Endodermal cell (in vitro differentiated cells): Measurements from ENCODE around the gene TIA1. TPM values are rescaled to one million over a fixed set of nuclear protein-coding genes. Genes with fewer than 3 reads are reported as not detected.

ENCODE experiments used
- DNase-seq: peaks from one replicate; pipeline ENCODE4 v3.0.0-alpha.2; 2017
- H3K27ac ChIP-seq: 2 replicates; pipeline ENCODE4 v1.5.1; 2013; ENCODE audit warnings: mild to moderate bottlenecking, low read depth, low read length, moderate library complexity
- H3K27me3 ChIP-seq: 2 replicates; pipeline ENCODE4 v1.6.1; 2013; ENCODE audit warnings: mild to moderate bottlenecking, low read length, moderate library complexity; ENCODE audit not compliant: insufficient read depth, control insufficient read depth, poor library complexity, severe bottlenecking
- H3K36me3 ChIP-seq: 2 replicates; pipeline ENCODE4 v1.7.0; 2013; ENCODE audit warnings: mild to moderate bottlenecking, low read length, moderate library complexity; ENCODE audit not compliant: control insufficient read depth, insufficient read depth
- H3K4me1 ChIP-seq: one replicate; pipeline ENCODE4 v1.7.0; 2013; ENCODE audit warnings: low read length; ENCODE audit not compliant: control insufficient read depth, insufficient read depth
- H3K4me3 ChIP-seq: 2 replicates; pipeline ENCODE4 v1.5.1; 2013; ENCODE audit warnings: mild to moderate bottlenecking, low read length, moderate library complexity
- H3K9ac ChIP-seq: 2 replicates; pipeline ENCODE4 v1.6.1; 2013; ENCODE audit warnings: mild to moderate bottlenecking, low read length, moderate library complexity; ENCODE audit not compliant: poor library complexity, severe bottlenecking; ENCODE audit errors: extremely low read depth
- H3K9me3 ChIP-seq: 2 replicates; pipeline ENCODE4 v1.6.1; 2013; ENCODE audit warnings: mild to moderate bottlenecking, low read length, moderate library complexity; ENCODE audit not compliant: control insufficient read depth
- H3K27ac Mint-ChIP-seq: 2 replicates; pipeline ENCODE4 v1.8.0; 2020; ENCODE audit warnings: mixed read lengths
- H3K27me3 Mint-ChIP-seq: 2 replicates; pipeline ENCODE4 v1.8.0; 2021; ENCODE audit warnings: mild to moderate bottlenecking, mixed read lengths; ENCODE audit not compliant: insufficient read depth
- H3K36me3 Mint-ChIP-seq: 2 replicates; pipeline ENCODE4 v1.8.0; 2020; ENCODE audit warnings: low read depth, mixed read lengths
- H3K4me1 Mint-ChIP-seq: 2 replicates; pipeline ENCODE4 v1.8.0; 2020; ENCODE audit warnings: mixed read lengths
- H3K4me3 Mint-ChIP-seq: 2 replicates; pipeline ENCODE4 v1.8.0; 2020; ENCODE audit warnings: mild to moderate bottlenecking, moderate library complexity, mixed read lengths
- H3K9me3 Mint-ChIP-seq: 2 replicates; pipeline ENCODE4 v1.8.0; 2020; ENCODE audit warnings: mild to moderate bottlenecking, mixed read lengths
- WGBS, 2 experiments: methylation state at CpG; one replicate each; pipeline versions ENCODE4 v1.1.5 to v1.1.7; 2013; ENCODE audit warnings: missing lambda C conversion rate in 2 of 2, mixed read lengths in 1 of 2; ENCODE audit not compliant: insufficient coverage in 1 of 2, insufficient read length in 1 of 2; 5-methylcytosine and 5-hydroxymethylcytosine counted together
- total RNA-seq, 2 donors: library from RNA; stranded (reverse); fragmentation: NEBNext Ultra II Directional in 1 of 2; extraction: Animal tissue kit (Norgen Biotek cat#: 25700) in 1 of 2; gene quantifications; 2 replicates in 1 of 2; 3 replicates in 1 of 2; pipeline ENCODE4 v1.2.1, GENCODE V29; 2021
- TF ChIP-seq, protein P1 (sequence below): fragments of 200-600 bp; sonication (generic); conservative IDR thresholded peaks from 2 replicates; pipeline ENCODE4 v1.5.0; 2021; ENCODE audit warnings: antibody characterized with exemption, mild to moderate bottlenecking

TIA1 gene
- total RNA-seq, 2 donors from 2014 or later = 217 to 256 TPM

- Mint-ChIP-seq H3K36me3 (peaks cover 3% of the 10 kb centered on the region), H3K27ac (no peak overlapping the region), H3K27me3 (no peaks in the 10 kb centered on the region), H3K4me3 (no peak overlapping the region), H3K9me3 (no peaks in the 10 kb centered on the region), H3K4me1 (no peaks in the 10 kb centered on the region)
- no peak for DNase-seq
- 95% methylated on average over 2 to 8 of the region's 8 CpGs for WGBS, 2 experiments
- TF ChIP-seq, protein P1, sequence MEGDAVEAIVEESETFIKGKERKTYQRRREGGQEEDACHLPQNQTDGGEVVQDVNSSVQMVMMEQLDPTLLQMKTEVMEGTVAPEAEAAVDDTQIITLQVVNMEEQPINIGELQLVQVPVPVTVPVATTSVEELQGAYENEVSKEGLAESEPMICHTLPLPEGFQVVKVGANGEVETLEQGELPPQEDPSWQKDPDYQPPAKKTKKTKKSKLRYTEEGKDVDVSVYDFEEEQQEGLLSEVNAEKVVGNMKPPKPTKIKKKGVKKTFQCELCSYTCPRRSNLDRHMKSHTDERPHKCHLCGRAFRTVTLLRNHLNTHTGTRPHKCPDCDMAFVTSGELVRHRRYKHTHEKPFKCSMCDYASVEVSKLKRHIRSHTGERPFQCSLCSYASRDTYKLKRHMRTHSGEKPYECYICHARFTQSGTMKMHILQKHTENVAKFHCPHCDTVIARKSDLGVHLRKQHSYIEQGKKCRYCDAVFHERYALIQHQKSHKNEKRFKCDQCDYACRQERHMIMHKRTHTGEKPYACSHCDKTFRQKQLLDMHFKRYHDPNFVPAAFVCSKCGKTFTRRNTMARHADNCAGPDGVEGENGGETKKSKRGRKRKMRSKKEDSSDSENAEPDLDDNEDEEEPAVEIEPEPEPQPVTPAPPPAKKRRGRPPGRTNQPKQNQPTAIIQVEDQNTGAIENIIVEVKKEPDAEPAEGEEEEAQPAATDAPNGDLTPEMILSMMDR = no peak
- Histone ChIP-seq H3K4me3 (no peak overlapping the region), H3K36me3 (peaks cover 13% of the 10 kb centered on the region), H3K9me3 (no peaks in the 10 kb centered on the region), H3K9ac (no peak overlapping the region), H3K4me1 (no peaks in the 10 kb centered on the region), H3K27me3 (no peaks in the 10 kb centered on the region), H3K27ac (no peak overlapping the region)
These were observed 44.0 kb downstream of the TIA1 start for GRCh38 chr2:70204452-70204851.

- H3K9me3 ChIP-seq = no peaks in the 10 kb centered on the region
- H3K4me1 Mint-ChIP-seq = no peaks in the 10 kb centered on the region
- TF ChIP-seq, protein P1 = no peak
- H3K27me3 ChIP-seq = no peaks in the 10 kb centered on the region
- no peak overlapping the region for H3K27ac ChIP-seq
- H3K9ac ChIP-seq = no peak overlapping the region
- no peaks in the 10 kb centered on the region for H3K36me3 Mint-ChIP-seq
- peaks cover 2% of the 10 kb centered on the region for H3K36me3 ChIP-seq
- H3K27ac Mint-ChIP-seq = no peak overlapping the region
- no peak overlapping the region for H3K4me3 Mint-ChIP-seq
- H3K9me3 Mint-ChIP-seq = no peaks in the 10 kb centered on the region
- DNase-seq = no peak
- 88 to 89% methylated on average over 2 to 5 of the region's 5 CpGs for whole genome bisulfite sequencing, 2 experiments
- H3K4me1 ChIP-seq = no peaks in the 10 kb centered on the region
- no peak overlapping the region for H3K4me3 ChIP-seq
- H3K27me3 Mint-ChIP-seq = no peaks in the 10 kb centered on the region
These were observed 45.3 kb downstream of the TIA1 start for GRCh38 chr2:70203086-70203485.

DNA sequence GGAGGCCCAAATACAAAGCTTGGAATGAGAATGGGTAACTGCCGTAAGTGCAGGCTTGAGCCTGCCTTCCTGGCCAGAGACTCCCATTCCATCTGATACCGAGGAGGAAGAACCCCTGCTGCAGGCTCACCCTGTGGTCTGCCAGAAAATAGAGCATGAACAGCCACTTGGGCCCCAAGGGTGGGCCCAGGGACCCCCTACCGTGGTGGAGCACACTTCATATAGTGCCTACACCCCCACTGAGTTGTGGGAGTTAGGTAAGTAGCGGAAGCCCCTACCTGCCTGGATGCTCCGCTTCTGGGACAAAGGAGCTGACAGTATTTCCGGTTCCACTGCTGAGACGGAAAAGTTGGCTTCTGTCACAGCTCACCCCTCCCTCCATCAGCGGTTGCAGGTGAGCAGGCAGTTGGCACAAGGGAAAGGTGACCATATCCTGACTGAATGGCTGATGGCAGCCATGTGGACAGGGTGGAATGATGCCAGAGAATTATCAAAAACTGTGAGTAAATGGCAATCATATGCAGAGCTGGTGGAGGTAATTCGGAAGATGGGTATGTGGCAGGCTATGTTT is 46.1 kb downstream of the TIA1 start:
- Mint-ChIP-seq H3K4me3 (no peak overlapping the region), H3K9me3 (no peaks in the 10 kb centered on the region), H3K27me3 (no peaks in the 10 kb centered on the region), H3K4me1 (no peaks in the 10 kb centered on the region), H3K36me3 (no peaks in the 10 kb centered on the region), H3K27ac (no peak overlapping the region)
- H3K27me3 ChIP-seq = no peaks in the 10 kb centered on the region
- no peak overlapping the region for H3K27ac ChIP-seq
- H3K4me1 ChIP-seq = no peaks in the 10 kb centered on the region
- H3K9me3 ChIP-seq = no peaks in the 10 kb centered on the region
- H3K36me3 ChIP-seq = no peaks in the 10 kb centered on the region
- WGBS, 2 experiments = 91 to 92% methylated on average over 5 to 9 of the region's 9 CpGs
- H3K9ac ChIP-seq = no peak overlapping the region
- H3K4me3 ChIP-seq = no peak overlapping the region
- TF ChIP-seq, protein P1 = no peak
- DNase-seq = no peak
